ENCODE measurements around the gene CLEC7A. TPM values are rescaled to one million over a fixed set of nuclear protein-coding genes. Genes with fewer than 3 reads are reported as not detected.

CLEC7A gene
- polyA plus RNA-seq, 1 donor from 2014 or later, result not detected

GRCh38 chr12:10101042-10101579 is 28.9 kb downstream of the CLEC7A start:
- Histone ChIP-seq H2AFZ (ENCODE audit: low read depth, low read length) (no peak overlapping the region), H3K27me3 (ENCODE audit: insufficient read depth, low read depth, low read length) (no peaks in the 10 kb centered on the region), H3K9me2 (ENCODE audit: insufficient read depth, low read length) (no peaks in the 10 kb centered on the region), H3K4me2 (ENCODE audit: low read length) (no peak overlapping the region), H3K9me3 (ENCODE audit: low read length) (no peaks in the 10 kb centered on the region), H3K36me3 (ENCODE audit: insufficient read depth, low read length) (no peaks in the 10 kb centered on the region), H4K20me1 (ENCODE audit: insufficient read depth) (no peaks in the 10 kb centered on the region), H3K4me3 (ENCODE audit: low read length) (no peak overlapping the region), H3K27ac (ENCODE audit: low read length) (no peak overlapping the region), H3K9ac (ENCODE audit: low read length) (no peak overlapping the region), H3K79me2 (replicated peaks; ENCODE audit: insufficient read depth, low read length) (no peaks in the 10 kb centered on the region), H3F3A (ENCODE audit: insufficient read depth, low read length, poor library complexity, severe bottlenecking) (no peaks in the 10 kb centered on the region)
- TF ChIP-seq, protein P1, sequence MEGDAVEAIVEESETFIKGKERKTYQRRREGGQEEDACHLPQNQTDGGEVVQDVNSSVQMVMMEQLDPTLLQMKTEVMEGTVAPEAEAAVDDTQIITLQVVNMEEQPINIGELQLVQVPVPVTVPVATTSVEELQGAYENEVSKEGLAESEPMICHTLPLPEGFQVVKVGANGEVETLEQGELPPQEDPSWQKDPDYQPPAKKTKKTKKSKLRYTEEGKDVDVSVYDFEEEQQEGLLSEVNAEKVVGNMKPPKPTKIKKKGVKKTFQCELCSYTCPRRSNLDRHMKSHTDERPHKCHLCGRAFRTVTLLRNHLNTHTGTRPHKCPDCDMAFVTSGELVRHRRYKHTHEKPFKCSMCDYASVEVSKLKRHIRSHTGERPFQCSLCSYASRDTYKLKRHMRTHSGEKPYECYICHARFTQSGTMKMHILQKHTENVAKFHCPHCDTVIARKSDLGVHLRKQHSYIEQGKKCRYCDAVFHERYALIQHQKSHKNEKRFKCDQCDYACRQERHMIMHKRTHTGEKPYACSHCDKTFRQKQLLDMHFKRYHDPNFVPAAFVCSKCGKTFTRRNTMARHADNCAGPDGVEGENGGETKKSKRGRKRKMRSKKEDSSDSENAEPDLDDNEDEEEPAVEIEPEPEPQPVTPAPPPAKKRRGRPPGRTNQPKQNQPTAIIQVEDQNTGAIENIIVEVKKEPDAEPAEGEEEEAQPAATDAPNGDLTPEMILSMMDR (IDR thresholded peaks at IDR 0.05; ENCODE audit: poor library complexity, severe bottlenecking), result no peak
- TF ChIP-seq MXI1 (conservative IDR thresholded peaks at IDR 0.05; ENCODE audit: poor library complexity, severe bottlenecking), result no peak

DNA sequence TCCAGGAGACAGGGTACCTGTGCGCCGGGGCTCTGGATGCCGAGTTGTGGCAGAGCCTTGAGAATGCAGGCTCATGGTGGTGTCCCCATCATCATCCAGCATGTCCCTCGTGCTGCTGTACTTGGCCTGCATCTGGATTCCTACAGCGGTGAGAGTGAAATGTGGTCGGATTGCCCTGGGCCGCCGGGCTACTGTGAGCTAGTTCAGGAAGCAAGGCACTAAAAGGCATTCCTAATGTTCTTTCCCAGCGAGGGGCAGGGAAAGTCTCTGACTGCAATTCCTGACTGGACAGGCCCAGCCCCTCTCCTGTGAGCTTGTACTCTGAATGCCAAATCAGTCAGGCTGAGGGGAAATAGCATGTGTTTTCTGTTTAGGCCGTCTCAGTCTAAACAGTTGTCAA is 31.2 kb downstream of the CLEC7A start, which contains the start of gene CLEC1A:
Gene CLEC1A (minus strand): TSS at position 195 of the 400 bp plus-strand sequence. CDS start 63 bp downstream, at position 132.
- Histone ChIP-seq H3K27ac (ENCODE audit: low read length) (no peak within 1 kb of the TSS), H3F3A (ENCODE audit: insufficient read depth, low read length, poor library complexity, severe bottlenecking) (no peaks in the 10 kb centered on the region), H4K20me1 (ENCODE audit: insufficient read depth) (no peaks in the 10 kb centered on the region), H3K9me3 (ENCODE audit: low read length) (no peaks in the 10 kb centered on the region), H2AFZ (ENCODE audit: low read depth, low read length) (no peak within 1 kb of the TSS), H3K4me2 (ENCODE audit: low read length) (no peak within 1 kb of the TSS), H3K79me2 (replicated peaks; ENCODE audit: insufficient read depth, low read length) (no peaks in the 10 kb centered on the region), H3K4me3 (ENCODE audit: low read length) (no peak within 1 kb of the TSS), H3K27me3 (ENCODE audit: insufficient read depth, low read depth, low read length) (no peaks in the 10 kb centered on the region), H3K36me3 (ENCODE audit: insufficient read depth, low read length) (no peaks in the 10 kb centered on the region), H3K9ac (ENCODE audit: low read length) (no peak within 1 kb of the TSS), H3K9me2 (ENCODE audit: insufficient read depth, low read length) (no peaks in the 10 kb centered on the region)
- TF ChIP-seq POLR2AphosphoS5 (IDR thresholded peaks at IDR 0.05), result no peak
- no peak for TF ChIP-seq EP300 (conservative IDR thresholded peaks at IDR 0.05; ENCODE audit: poor library complexity, severe bottlenecking)
- no peak for TF ChIP-seq SMC3 (conservative IDR thresholded peaks at IDR 0.05; ENCODE audit: poor library complexity)
- TF ChIP-seq, protein P2, sequence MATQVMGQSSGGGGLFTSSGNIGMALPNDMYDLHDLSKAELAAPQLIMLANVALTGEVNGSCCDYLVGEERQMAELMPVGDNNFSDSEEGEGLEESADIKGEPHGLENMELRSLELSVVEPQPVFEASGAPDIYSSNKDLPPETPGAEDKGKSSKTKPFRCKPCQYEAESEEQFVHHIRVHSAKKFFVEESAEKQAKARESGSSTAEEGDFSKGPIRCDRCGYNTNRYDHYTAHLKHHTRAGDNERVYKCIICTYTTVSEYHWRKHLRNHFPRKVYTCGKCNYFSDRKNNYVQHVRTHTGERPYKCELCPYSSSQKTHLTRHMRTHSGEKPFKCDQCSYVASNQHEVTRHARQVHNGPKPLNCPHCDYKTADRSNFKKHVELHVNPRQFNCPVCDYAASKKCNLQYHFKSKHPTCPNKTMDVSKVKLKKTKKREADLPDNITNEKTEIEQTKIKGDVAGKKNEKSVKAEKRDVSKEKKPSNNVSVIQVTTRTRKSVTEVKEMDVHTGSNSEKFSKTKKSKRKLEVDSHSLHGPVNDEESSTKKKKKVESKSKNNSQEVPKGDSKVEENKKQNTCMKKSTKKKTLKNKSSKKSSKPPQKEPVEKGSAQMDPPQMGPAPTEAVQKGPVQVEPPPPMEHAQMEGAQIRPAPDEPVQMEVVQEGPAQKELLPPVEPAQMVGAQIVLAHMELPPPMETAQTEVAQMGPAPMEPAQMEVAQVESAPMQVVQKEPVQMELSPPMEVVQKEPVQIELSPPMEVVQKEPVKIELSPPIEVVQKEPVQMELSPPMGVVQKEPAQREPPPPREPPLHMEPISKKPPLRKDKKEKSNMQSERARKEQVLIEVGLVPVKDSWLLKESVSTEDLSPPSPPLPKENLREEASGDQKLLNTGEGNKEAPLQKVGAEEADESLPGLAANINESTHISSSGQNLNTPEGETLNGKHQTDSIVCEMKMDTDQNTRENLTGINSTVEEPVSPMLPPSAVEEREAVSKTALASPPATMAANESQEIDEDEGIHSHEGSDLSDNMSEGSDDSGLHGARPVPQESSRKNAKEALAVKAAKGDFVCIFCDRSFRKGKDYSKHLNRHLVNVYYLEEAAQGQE (IDR thresholded peaks at IDR 0.05; ENCODE audit: borderline replicate concordance), result no peak

GRCh38 chr12:10097521-10097920 is 32.5 kb downstream of the CLEC7A start:
- H3K27me3 ChIP-seq (ENCODE audit: insufficient read depth, low read depth, low read length), result no peaks in the 10 kb centered on the region
- H3K36me3 ChIP-seq (ENCODE audit: insufficient read depth, low read length), result no peaks in the 10 kb centered on the region
- H3K9me2 ChIP-seq (ENCODE audit: insufficient read depth, low read length), result no peaks in the 10 kb centered on the region
- no peaks in the 10 kb centered on the region for H4K20me1 ChIP-seq (ENCODE audit: insufficient read depth)
- no peaks in the 10 kb centered on the region for H3K79me2 ChIP-seq (replicated peaks; ENCODE audit: insufficient read depth, low read length)
- TF ChIP-seq EZH2 (IDR thresholded peaks at IDR 0.05; ENCODE audit: borderline replicate concordance, insufficient read depth, low read length, poor library complexity, severe bottlenecking), result no peak
- TF ChIP-seq EP300 (conservative IDR thresholded peaks at IDR 0.05; ENCODE audit: poor library complexity, severe bottlenecking), result no peak
- no peak for TF ChIP-seq SMC3 (conservative IDR thresholded peaks at IDR 0.05; ENCODE audit: poor library complexity)
- TF ChIP-seq RAD21 (conservative IDR thresholded peaks at IDR 0.05), result no peak
- TF ChIP-seq, protein P2 (IDR thresholded peaks at IDR 0.05; ENCODE audit: borderline replicate concordance), result no peak
- no peak for TF ChIP-seq TAF1 (IDR thresholded peaks at IDR 0.05; ENCODE audit: low read depth)
- TF ChIP-seq, protein P1 (IDR thresholded peaks at IDR 0.05; ENCODE audit: poor library complexity, severe bottlenecking), result no peak
- TF ChIP-seq POLR2AphosphoS5 (IDR thresholded peaks at IDR 0.05), result no peak
- TF ChIP-seq MXI1 (conservative IDR thresholded peaks at IDR 0.05; ENCODE audit: poor library complexity, severe bottlenecking), result no peak
- H2AFZ ChIP-seq (ENCODE audit: low read depth, low read length), result no peak overlapping the region
- H3F3A ChIP-seq (ENCODE audit: insufficient read depth, low read length, poor library complexity, severe bottlenecking), result no peaks in the 10 kb centered on the region
- H3K4me3 ChIP-seq (ENCODE audit: low read length), result no peak overlapping the region
- no peak overlapping the region for H3K9ac ChIP-seq (ENCODE audit: low read length)
- H3K4me2 ChIP-seq (ENCODE audit: low read length), result no peak overlapping the region
- H3K27ac ChIP-seq (ENCODE audit: low read length), result no peak overlapping the region
- no peaks in the 10 kb centered on the region for H3K9me3 ChIP-seq (ENCODE audit: low read length)

All from neural cell (in vitro differentiated cells).